Thymus (tissue), 11 donors: Measurements from ENCODE around the gene HDAC8. TPM values are rescaled to one million over a fixed set of nuclear protein-coding genes. Genes with fewer than 3 reads are reported as not detected.
"Not testable (repeated sequence)": the region's sequence is repeated elsewhere in the genome, so short reads cannot be mapped to it uniquely, and the experiment has no call there.

Experiments used
- DNase-seq, 9 donors: peaks; one replicate each; pipeline ENCODE4 v3.0.0-alpha.2; 2013; ENCODE audit warnings: low spot score in 9 of 9, low read depth in 6 of 9, missing footprints in 1 of 9
- H3K27ac ChIP-seq, 2 donors: one replicate each; pipeline ENCODE4 v1.5.1; 2013; ENCODE audit warnings: control low read depth in 1 of 2, low read depth in 1 of 2, low read length in 1 of 2, mild to moderate bottlenecking in 1 of 2, moderate library complexity in 1 of 2
- H3K27me3 ChIP-seq, 2 donors: one replicate each; pipeline ENCODE4 v1.5.1; 2013; ENCODE audit warnings: low read length in 1 of 2; ENCODE audit not compliant: control insufficient read depth in 2 of 2, insufficient read depth in 1 of 2
- H3K36me3 ChIP-seq, 2 donors: one replicate each; pipeline ENCODE4 v1.5.1; 2013; ENCODE audit warnings: low read length in 1 of 2, mild to moderate bottlenecking in 1 of 2, moderate library complexity in 1 of 2; ENCODE audit not compliant: control insufficient read depth in 2 of 2, insufficient read depth in 2 of 2
- H3K4me1 ChIP-seq, 2 donors: one replicate each; pipeline ENCODE4 v1.5.1; 2013; ENCODE audit warnings: low read length in 2 of 2; ENCODE audit not compliant: control insufficient read depth in 2 of 2, insufficient read depth in 2 of 2
- H3K4me3 ChIP-seq, 2 donors: one replicate each; pipeline ENCODE4 v1.5.1; 2013; ENCODE audit warnings: low read length in 2 of 2, control low read depth in 1 of 2, mild to moderate bottlenecking in 1 of 2
- H3K9me3 ChIP-seq, 2 donors: one replicate each; pipeline ENCODE4 v1.5.1; 2013; ENCODE audit warnings: low read length in 1 of 2, mild to moderate bottlenecking in 1 of 2; ENCODE audit not compliant: control insufficient read depth in 2 of 2, insufficient read depth in 1 of 2
- WGBS: extraction: QIAGEN DNeasy Blood & Tissue Kit; methylation state at CpG from one replicate; pipeline ENCODE4 v1.1.7; 2013; 5-methylcytosine and 5-hydroxymethylcytosine counted together
- polyA plus RNA-seq: library from polyadenylated mRNA; stranded (reverse); fragments of 200-250 nt; gene quantifications from one replicate; pipeline ENCODE4 v1.2.3, GENCODE V29; 2013
- total RNA-seq: library from RNA; stranded (reverse); fragments of 120-200 nt; gene quantifications from one replicate; pipeline ENCODE4 v1.2.4, GENCODE V29; 2013
- donor health status: healthy.

The HDAC8 gene
- total and polyA plus RNA-seq, 2 donors, result 15.4 to 27.1 TPM

- H3K9me3 ChIP-seq, H3K27ac ChIP-seq, H3K27me3 ChIP-seq, DNase-seq, H3K36me3 ChIP-seq, H3K4me3 ChIP-seq, H3K4me1 ChIP-seq: not testable (repeated sequence)
- whole genome bisulfite sequencing, result 88% methylated on average over 6 of the region's 6 CpGs
Observed at GRCh38 chrX:72490221-72490620, 82.4 kb downstream of the HDAC8 start.

DNA sequence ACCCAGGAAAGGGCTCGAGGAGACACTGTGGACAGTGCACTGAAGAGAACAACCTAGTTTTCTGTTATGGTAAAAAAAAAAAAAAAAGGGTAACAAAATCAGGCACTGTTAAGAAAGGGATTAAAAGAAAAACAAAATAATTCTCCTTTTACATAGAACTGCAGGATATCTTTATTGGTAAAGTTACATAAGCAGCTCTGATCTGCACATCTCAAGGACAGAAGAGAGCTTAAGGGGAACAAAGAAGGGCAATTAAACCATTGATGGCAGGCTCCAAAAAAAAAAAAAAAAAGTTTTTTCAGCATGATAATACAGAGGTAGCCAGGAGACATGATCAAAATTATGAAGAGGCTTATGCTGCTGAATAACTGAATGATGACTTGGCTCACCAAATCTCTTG, 85.0 kb downstream of the HDAC8 start:
- H3K36me3 ChIP-seq, result peaks cover 0 to 12% of the 10 kb centered on the region in 2 donors
- 97% methylated on average over 1 of the region's 1 CpG for WGBS
- H3K9me3 ChIP-seq, result no peaks in the 10 kb centered on the region
- no peak overlapping the region for H3K27ac ChIP-seq
- H3K4me1 ChIP-seq, result no peaks in the 10 kb centered on the region
- H3K27me3 ChIP-seq, result no peaks in the 10 kb centered on the region
- DNase-seq, result no peak
- H3K4me3 ChIP-seq, result no peak overlapping the region

GRCh38 chrX:72479324-72480274, 93.0 kb downstream of the HDAC8 start:
- no peak for DNase-seq
- Histone ChIP-seq H3K36me3 (peaks cover 0 to 4% of the 10 kb centered on the region in 2 donors), H3K4me3 (no peak overlapping the region), H3K27ac (no peak overlapping the region), H3K4me1 (no peaks in the 10 kb centered on the region), H3K9me3 (no peaks in the 10 kb centered on the region), H3K27me3 (no peaks in the 10 kb centered on the region)
- WGBS, result 97% methylated on average over 5 of the region's 5 CpGs

- no peaks in the 10 kb centered on the region for H3K4me1 ChIP-seq
- H3K4me3 ChIP-seq, result no peak overlapping the region
- no peaks in the 10 kb centered on the region for H3K27me3 ChIP-seq
- no peak overlapping the region for H3K27ac ChIP-seq
- 98% methylated on average over 9 of the region's 9 CpGs for WGBS
- peaks cover 0 to 3% of the 10 kb centered on the region in 2 donors for H3K36me3 ChIP-seq
- H3K9me3 ChIP-seq, result no peaks in the 10 kb centered on the region
- no peak for DNase-seq
Observed at GRCh38 chrX:72478853-72479252, 93.8 kb downstream of the HDAC8 start.

DNA sequence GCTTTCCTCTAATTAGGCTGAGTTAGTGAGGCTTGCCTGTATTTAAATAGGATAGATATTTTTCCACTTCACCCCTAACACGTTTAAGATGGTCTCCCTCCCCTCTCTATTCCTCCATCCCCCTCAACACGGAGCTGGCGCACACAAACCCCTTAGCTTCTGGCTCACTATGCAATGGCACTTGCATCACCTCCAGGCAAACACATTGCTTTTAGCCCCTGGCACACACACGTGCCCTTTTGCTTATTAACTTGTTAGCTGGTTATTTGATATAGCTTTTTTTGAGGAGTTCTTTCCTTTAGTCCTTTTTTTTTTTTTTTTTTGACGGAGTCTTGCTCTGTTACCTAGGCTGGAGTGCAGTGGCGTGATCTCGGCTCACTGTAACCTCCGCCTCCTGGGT, 94.3 kb downstream of the HDAC8 start:
- no peak for DNase-seq
- Histone ChIP-seq H3K27ac (no peak overlapping the region), H3K4me3 (no peak overlapping the region), H3K27me3 (no peaks in the 10 kb centered on the region), H3K9me3 (no peaks in the 10 kb centered on the region), H3K36me3 (peaks cover 0 to 3% of the 10 kb centered on the region in 2 donors), H3K4me1 (no peaks in the 10 kb centered on the region)
- WGBS, result 98% methylated on average over 8 of the region's 8 CpGs

- no peaks in the 10 kb centered on the region for H3K4me1 ChIP-seq
- H3K27ac ChIP-seq, result no peak overlapping the region
- 95% methylated on average over 4 of the region's 4 CpGs for WGBS
- H3K36me3 ChIP-seq, result peaks cover 0 to 3% of the 10 kb centered on the region in 2 donors
- DNase-seq, result no peak
- H3K27me3 ChIP-seq, result no peaks in the 10 kb centered on the region
- no peaks in the 10 kb centered on the region for H3K9me3 ChIP-seq
- H3K4me3 ChIP-seq, result no peak overlapping the region
Observed at GRCh38 chrX:72477781-72478181, 94.9 kb downstream of the HDAC8 start.

DNA sequence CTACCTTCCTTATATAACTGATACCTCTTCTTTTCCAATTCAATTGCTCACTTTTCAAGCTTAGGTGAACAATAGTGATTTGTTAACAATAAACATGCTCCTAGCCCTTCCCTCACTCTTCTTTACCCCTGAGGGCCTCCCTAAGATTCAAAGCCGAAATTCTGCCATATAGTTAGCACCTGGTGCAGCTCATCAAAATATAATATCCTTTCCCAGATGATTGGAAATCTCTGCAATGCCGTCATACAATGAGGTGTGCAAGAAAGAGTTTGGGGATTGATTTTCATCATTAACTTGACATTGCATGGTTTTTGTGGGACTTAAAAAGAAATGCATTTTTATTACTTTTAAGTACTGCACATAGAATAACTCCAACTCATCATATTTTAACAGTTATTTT, 95.3 kb downstream of the HDAC8 start:
- Histone ChIP-seq H3K9me3 (no peaks in the 10 kb centered on the region), H3K36me3 (peaks cover 0 to 3% of the 10 kb centered on the region in 2 donors), H3K4me1 (no peaks in the 10 kb centered on the region), H3K27ac (no peak overlapping the region), H3K27me3 (no peaks in the 10 kb centered on the region), H3K4me3 (no peak overlapping the region)
- no peak for DNase-seq
- 95% methylated on average over 2 of the region's 2 CpGs for WGBS

- H3K36me3 ChIP-seq, result peaks cover 0 to 3% of the 10 kb centered on the region in 2 donors
- WGBS, result 98% methylated on average over 6 of the region's 6 CpGs
- H3K27ac ChIP-seq, result no peak overlapping the region
- H3K27me3 ChIP-seq, result no peaks in the 10 kb centered on the region
- H3K4me3 ChIP-seq, result no peak overlapping the region
- no peak for DNase-seq
- no peaks in the 10 kb centered on the region for H3K4me1 ChIP-seq
- H3K9me3 ChIP-seq, result no peaks in the 10 kb centered on the region
Observed at GRCh38 chrX:72475952-72476668, 96.5 kb downstream of the HDAC8 start.

- H3K36me3 ChIP-seq, result peaks cover 0 to 3% of the 10 kb centered on the region in 2 donors
- DNase-seq, result no peak
- no peak overlapping the region for H3K27ac ChIP-seq
- H3K4me3 ChIP-seq, result no peak overlapping the region
- 95% methylated on average over 1 of the region's 1 CpG for WGBS
- no peaks in the 10 kb centered on the region for H3K9me3 ChIP-seq
- no peaks in the 10 kb centered on the region for H3K4me1 ChIP-seq
- H3K27me3 ChIP-seq, result no peaks in the 10 kb centered on the region
Observed at GRCh38 chrX:72475338-72475737, 97.3 kb downstream of the HDAC8 start.
